Stimulated activated CD4-positive, alpha-beta T cell treated with anti-CD3 and anti-CD28 coated beads, Interleukin-1b, Interleukin-23, amount 100 ng/mL, for 4 hours (primary cell): ENCODE results near the gene GNAL.

ENCODE experiments used
- DNase-seq, 2 donors: peaks; one replicate each; pipeline ENCODE4 v3.0.0-alpha.2; 2020; ENCODE audit warnings: low read depth in 2 of 2

The GNAL gene

DNA sequence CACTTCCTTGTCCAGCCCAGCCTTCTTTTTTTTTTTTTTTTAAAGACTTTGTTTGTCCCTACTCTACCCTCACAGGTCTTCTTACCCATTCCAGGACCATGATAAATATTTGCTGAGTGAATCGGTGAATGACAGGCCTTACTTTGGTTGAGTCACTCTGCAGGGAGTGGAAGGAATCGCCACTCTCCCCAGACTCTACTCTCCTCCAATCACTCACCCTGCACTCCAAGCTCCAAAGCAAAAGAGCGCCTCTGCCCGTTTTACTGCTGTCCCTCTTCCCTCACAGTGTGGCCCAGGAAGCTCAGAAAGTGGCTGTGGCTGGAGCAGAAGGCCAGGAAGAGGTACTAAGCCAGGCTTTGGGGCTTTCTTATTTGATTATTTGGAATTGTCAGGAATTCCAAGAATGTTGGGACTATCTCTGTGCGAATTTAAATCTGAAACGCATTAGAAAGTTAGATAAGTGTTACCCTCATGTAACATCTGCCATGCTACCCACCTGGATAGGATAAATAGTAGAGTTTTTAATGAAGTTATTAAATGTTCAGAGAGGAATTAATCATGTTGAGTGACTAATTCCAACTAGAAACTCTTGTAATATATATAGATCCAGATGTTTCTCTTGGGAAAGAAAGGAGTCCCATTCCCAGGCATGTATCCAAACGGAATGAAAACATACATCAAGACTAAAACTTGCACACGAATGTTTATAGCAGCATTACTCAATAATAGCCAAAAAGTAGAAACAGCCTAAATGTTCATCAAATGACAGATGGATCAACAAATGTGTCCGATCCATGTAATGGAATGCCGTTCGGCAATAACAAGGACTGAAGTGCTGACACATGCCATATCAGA lies 119.2 kb downstream of the GNAL start:
- DNase-seq, result no peak

DNA sequence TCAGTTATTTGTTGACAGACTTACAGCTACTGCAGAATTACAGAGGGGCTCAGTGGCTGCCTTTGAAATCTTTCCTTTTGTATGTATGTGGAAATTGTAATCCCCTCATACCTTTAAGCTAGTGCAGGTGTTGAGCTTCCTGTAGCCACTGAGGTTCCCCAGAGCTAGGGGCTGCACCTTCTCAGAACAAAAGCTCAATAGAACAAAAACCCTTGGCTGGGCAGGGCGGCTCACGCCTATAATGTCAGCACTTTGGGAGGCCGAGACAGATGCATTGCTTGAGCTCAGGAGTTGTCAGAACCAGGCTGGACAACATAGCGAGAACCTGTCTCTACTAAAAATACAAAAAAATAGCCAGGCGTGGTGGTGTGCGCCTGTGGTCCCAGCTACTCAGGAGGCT lies 120.8 kb downstream of the GNAL start:
- no peak for DNase-seq

DNA sequence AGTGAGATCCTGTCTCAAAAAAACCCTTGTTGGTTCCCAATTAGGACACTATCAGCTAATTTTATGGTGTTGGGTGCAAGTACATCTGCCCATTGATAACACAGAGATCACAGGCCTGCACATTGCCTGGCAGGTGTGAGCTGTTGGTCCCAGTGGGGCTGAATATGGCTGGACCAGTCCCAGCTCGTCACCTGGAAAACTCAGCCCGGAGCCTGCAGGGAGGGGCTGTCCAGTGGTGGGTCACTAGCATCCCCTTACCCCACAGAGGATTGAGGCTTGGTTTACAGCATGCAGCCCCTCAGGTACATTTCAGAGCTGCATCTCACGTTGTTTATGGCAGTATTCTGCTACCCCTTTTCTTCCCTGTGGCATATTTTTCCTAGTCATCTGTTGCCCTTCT lies 121.3 kb downstream of the GNAL start:
- no peak for DNase-seq

DNA sequence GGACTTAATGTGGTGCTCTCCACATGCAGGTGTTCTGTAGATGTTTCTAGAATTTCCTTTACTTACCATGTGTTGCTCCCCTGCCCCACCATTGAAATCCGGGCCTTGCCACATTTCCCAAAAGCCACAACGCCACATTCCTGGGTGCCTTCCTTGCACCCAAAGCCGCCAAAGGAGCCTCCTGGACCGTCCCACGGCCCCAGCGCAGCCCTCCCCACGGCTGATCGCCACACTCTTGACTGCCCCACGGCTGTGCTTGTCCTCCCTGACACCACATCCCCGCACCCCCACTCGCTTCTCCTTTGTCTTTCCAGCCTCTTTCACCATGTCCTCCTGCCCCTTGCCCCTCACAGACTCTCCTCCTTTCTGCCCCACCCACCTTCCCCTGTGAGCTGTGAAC lies 121.9 kb downstream of the GNAL start:
- no peak for DNase-seq

DNA sequence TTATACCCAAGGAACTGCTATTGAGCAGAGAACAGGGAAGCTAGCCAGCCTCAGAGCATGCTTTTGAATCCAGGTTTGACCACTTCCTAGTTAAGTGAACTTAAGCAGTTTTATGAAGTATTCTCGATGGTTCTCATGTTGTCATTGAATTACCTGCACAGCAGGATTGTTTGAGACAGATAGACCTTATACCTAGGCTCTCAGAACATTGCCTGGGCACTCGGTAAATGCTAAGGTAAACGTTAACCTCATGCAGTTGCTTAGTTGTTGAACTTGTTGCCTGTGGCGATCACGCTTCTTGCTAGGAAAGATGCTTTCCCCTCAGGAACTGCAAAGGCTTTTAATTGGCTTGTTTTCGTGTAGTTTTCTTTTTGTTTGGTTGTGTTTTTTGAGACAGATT lies 128.2 kb downstream of the GNAL start:
- DNase-seq, result no peak

DNA sequence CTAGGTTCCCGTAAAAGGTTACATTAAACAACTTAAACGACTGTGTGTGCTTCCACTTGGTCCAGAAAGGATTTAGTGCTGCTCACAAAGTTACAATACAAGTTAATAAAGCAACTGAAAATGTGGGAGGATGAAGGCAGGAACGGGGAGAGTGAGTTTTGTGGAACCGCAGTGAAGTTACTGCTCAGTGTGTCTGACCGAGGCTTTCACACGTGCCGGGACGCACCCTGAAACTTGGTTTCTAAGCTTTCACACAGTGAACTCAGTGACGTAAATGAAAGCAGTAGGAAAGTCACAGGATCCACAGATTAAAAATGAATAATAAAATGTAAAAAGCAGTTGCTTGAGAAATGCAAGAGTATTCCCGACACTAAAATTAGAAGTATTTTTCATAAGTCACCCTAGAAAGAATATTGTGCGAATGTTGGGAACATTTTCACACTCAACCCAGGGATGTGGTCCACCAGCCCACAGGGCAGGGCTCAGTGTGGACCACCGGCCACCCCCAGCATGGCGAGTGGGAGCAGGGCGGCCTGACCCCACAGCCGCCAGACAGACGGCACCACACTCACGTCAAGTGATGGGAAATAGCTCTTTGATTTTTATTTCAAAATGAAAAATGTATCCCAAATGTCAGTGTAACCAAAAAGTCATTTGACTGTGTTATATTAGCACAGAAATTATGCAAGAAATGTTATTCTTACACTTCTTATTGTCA lies 129.6 kb downstream of the GNAL start:
- no peak for DNase-seq

DNA sequence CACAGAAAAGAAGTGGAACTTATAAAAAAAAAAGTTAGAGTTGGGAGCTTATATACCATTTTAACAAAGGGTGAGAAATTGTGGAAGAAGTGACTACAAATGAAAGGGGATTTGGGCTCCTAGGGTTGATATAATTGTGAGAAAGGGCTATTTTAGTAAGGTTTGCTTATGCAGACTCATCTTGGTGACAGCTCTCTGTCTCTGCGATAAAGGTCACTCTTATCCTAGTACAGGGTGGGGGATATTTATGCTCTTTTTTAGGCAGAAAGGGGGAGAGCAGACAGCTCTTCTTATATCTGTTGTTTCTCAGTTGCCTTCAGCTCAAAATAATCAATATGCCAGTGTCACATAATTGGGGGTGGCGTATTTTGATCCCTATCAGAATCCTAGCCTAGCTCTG lies 130.9 kb downstream of the GNAL start:
- no peak for DNase-seq

DNA sequence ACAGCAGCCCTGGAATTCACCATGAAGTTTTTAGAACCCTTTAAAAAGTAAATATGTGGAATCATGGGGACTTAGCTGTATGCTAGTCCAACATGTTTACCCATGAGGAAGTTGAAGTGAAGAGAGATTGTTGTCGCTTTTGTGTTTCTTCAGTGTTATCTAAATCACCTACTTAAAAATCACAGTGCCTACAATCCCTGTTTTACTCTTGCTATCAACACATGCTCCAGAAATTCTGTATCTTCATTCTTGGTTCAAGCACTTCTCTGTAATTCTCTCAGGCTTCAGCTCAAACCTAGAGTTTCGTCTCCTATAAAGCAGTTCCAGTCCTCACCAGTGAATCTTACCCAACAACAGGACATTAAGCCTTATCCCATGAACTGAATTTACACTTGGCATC lies 131.6 kb downstream of the GNAL start:
- no peak for DNase-seq

DNA sequence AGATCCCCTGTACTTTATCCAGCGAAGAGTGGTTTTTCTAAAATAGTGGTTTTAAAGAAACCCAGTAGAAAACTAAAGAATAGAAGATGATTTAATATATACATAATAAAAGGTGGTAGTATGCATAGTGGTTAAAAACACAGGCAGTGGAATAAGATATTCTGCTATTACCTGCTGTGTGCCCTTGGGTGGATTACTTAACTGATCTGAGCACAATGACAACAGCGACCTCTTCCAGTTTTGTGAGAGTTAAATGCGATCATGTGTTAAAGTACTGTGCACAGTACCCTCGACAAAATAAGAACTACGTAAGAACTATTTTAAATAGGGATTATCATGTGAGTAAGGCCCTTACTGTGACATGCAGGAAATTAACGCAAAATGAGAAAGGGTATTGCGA lies 132.1 kb downstream of the GNAL start:
- DNase-seq, result no peak

DNA sequence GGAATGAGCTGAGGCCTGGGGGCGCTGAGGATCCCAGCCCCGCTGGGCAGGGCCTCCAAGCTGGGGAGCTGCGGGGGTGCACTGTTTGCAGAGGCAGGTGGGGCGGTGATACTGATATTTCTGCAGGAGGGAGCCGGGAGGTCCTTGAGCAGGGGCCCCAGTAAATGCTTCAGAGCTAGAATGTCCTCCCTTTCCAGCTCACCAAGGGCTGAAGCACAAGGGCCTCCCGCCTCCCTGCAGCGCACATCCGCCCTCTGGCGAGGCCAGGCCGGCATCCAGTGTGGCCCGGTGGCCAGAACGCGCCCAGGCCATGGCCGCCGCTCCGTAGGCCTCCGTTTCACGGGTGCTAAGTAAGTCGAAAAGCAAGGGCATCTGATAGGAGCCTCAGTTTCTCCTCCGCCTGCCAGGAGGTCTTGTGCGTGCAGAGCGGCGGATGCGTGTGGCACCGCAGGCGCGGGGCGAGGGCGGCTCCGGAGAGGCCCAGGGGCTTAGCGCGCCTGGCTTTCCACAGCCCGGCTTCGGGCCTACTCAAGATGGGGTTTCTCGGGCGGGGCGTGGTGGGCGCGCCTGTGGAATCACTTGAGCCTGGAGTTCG lies 132.7 kb downstream of the GNAL start:
- no peak for DNase-seq

DNA sequence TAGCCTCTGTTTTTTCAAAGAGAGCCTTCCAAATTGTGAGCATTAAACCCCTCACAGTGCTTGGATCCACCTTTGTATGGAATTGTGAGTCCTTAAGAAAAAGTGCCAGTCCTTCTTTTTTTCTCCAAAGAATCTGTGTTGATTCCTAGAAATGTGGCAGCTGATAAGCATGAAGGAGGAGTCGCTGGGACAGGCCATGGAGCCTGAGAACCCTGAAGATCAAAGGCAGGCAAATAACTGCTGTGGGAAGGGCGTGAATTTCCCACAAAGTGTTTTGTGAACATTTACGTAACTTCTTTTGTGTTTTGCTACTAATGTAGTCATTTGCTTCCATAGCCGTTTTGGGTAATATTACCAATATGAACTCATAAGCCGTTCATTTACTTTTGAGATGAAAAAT lies 134.5 kb downstream of the GNAL start:
- DNase-seq, result no peak

DNA sequence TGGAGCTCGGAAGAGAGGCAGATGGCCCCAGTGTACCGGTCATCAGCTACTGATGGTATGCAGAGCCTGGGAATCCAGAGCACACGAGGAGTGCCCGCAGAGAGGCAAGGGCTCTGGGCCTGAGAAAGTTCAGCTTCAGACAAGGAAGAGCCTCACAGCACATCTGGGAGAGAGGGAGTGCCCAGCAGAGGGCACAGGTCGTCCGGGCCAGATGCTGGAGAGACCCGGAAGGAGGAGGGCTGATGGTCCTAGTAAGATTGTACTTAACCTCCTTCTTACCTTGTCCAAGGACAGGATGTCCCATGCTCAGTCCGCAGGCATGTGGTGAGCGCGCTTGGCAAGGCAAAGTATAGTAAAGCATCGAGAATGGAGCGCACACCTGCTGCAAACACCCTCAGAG lies 137.8 kb downstream of the GNAL start:
- no peak for DNase-seq

DNA sequence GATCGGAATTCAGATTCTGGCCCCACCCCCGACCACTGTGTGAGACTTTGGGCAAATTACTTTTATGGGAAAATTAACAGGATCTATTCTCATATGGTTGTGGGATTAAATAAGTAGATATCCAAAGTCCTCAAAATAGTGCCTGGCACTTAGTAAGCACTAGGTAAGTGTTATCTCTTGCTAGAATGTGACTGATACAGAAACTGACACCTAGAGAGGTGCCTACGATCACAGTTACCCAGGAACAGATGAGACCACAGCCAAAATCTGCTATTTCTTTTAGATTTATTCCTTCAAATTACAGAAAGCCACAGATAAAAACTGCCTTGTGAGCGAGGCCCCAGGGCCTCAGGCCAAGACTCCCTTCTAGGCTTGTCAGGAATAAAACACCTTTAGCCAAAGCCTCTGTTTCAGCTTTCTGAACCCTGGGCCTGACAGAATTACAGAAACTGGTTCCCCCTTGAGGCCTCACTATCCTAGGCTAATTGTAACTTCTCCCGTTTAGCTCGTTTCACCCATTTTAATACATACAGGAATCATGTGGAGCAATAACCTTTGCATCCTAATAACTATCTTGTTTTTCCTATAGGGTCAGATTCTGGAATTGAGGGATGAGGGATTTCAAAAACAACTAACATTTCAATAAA lies 139.8 kb downstream of the GNAL start:
- DNase-seq, result no peak

DNA sequence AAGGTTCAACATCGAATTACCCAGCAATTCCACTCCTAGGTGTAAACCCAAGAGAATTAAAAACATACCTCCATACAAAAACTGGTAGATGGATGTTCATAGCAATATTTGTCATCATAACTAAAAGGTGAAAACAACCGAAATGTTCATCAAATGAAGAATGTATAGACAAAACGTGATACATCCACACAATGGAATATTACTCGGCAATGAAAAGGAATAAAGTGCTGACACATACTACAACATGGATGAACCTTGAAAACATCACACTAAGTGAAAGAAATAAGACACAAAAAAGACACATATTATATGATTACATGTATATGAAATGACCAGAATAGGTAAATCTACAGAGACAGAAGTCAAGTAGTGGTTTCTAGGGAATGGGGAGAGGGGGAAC lies 141.5 kb downstream of the GNAL start:
- DNase-seq, result no peak

DNA sequence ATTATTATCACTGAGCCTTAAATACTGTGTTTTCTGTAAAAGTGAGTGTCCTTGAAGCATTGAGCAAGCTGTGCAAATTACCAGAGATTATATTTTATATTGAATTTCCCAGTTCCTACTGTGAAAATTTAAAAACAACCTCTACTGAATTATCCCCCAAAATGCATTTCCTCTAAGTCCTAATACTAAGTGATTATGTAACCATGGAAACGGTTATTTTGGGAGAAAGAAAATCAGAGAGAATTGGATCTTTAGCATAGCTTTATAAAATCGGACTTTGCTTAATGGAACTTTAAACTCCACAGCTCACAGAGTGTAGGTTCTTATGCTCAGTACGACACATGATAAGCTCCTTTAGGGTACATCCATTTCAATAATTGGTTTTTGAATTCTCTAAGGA lies 142.9 kb downstream of the GNAL start:
- DNase-seq, result no peak

DNA sequence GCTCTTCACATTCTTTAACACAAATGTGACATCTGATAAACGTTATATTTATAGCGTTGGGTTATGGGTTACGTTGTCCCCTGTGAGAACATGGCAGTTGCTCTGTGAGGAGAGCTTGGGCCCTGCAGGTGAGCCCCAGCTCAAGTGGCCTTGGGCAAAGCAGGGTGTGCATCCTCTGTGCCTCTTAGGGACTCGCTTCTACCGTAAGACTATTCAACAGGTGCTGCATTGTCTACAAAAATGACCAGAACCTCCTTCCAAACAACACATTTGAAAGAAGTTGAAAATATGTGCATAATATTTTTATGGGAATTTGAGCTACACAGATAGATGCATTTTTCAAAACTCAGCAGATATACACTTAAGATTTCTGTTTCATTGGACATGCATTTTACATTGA lies 145.7 kb downstream of the GNAL start:
- DNase-seq, result no peak

DNA sequence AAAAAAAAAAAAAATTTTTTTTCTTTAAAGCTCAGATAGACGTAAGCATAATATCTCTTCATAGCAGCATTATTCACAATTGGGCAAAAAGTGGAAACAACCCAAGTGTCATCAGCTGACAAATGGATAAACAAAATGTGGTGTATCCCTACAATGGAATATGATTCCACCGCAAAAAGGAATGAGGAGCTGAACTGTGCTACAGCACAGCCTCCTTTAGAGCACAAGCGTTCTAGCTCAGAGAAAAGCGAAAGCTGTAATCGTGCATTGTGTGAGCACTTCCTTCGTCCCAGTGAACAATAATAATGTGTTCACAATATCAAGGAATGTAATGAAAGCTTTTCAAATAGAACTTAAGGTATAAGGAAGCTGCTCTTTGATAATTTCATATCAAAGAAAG lies 150.5 kb downstream of the GNAL start:
- no peak for DNase-seq

DNA sequence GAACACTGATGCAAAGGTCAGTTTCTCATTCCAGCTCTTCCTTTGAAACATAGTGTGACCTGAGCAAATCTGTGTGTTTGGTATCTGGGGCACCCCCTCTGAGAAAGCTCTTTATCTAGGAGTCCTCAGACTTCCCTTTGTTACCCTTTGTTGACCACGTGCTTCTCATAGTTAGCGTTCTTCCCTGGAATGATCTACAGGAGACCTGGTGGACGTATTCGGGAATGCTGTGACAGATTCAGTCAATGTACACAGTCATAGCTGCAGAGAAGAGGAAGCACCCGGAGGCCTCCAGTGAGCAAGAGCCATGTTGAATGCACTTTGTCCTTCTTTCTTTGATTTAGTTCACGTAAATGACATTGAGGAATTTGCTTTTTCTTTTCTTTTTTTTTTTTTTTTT lies 151.4 kb downstream of the GNAL start:
- no peak for DNase-seq

DNA sequence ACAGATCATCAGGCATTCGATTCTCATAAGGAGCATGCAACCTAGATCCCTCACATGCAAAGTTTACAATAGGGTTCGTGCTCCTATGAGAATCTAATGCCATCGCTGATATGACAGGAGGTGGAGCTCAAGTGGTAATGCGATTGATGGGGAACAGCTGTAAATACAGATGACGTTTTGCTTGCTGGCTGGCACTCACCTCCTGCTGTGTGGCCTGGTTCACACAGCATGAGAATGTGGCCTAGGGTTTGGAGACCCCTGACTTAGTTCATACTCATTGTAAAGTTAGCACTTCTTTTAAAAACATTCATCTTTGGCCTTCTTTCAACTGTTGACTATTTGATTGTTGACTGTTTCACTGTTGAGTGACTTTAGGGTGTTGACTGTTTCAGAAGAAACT lies 153.5 kb downstream of the GNAL start:
- no peak for DNase-seq

DNA sequence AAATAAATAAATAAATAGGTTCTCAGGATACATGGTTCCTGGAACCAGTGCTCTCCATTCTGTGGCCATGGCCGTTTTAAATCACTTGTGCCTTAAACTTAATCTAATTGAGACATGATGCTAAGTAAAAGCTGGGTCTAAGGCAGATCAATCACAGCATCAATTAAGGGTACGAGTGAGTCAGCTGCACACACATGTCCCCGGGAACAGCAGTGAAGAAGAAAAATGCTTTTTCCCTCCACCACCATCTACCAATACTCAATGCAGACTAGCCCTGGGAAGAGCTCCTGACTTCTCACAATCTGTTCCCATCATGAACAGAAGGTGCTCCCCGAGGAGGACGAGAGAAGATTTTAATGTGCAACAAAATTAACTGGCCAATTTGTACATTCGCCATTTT lies 155.4 kb downstream of the GNAL start:
- no peak for DNase-seq

DNA sequence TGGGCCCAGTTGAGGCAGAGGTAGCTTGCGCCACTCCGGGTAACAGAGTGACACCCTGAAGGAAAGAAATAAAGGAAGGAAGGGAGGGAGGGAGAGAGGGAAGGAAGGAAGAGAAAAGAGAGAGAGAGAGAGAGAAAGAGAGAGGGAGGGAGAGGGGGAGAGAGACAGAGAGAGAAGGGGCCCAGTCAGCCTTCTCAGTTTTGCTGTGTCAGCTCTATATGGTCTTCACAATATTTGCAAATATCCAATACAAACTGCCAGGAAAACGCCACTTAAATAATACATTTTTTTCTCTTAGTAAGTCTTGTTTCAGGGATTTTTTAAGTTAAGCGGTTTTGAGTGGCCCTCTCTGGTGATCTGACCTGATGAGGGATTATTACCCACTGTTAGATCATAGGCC lies 156.6 kb downstream of the GNAL start:
- no peak for DNase-seq

DNA sequence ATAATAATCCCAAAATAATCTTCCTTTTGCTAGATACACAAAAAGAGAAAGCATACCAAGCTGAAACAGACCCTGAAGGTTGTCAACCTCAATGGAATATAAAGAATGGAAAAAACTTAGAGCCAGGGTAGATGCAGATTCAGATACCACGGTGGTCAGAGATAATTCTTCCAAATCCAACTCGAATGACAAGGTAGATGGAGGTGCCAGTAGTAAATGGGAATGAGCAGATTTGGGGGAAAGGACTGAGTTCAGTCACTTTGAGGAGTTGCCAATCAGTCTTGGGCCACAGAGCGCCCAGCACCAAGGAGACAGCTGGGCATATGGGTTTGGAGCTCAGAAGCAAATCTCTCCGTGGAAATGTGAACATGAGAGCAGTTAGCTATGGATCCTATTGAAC lies 158.7 kb downstream of the GNAL start:
- no peak for DNase-seq

DNA sequence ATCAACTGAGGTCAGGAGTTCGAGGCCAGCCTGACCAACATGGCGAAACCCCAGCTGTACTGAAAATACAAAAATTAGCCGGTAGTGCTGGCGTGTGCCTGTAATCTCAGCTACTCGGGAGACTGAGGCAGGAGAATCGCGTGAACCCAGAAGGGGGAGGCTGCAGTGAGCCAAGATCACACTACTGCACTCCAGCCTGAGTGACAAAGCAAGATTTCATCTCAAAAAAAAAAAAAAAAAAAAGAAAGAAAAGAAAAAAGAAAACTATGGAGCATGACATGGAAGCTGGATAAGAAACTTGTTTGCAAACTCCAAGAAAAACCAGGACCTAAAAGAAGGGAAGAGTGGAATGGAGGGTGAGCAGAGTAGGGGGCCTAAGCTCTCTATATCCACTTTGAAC lies 160.2 kb downstream of the GNAL start:
- DNase-seq, result no peak
